ENCODE results near the gene CST5. TPM values are rescaled to one million over a fixed set of nuclear protein-coding genes. Genes with fewer than 3 reads are reported as not detected.

The CST5 gene
- polyA plus RNA-seq, 3 donors, result not detected

DNA sequence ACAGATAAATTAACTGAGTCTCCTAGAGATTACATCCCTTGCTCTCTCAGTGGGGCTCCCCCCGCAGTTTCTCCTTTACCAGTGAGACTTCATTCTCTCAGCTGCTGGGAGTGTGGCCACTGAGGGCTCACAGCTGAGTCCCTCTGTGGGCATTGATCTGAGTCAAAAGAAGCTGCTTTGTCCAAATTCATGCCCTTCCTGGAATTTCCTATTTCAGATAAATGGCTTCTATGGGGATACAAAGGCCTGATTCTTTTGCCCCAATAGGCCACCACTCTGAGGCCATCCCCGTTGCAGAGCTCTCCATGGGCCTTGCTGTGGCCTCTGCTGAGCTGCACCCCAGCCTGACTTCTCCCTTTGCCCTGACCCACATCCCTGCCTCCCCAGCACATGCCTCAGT lies 10.0 kb downstream of the CST5 start:
- no peaks in the 10 kb centered on the region for H3K36me3 Mint-ChIP-seq
- TF ChIP-seq, protein P1, sequence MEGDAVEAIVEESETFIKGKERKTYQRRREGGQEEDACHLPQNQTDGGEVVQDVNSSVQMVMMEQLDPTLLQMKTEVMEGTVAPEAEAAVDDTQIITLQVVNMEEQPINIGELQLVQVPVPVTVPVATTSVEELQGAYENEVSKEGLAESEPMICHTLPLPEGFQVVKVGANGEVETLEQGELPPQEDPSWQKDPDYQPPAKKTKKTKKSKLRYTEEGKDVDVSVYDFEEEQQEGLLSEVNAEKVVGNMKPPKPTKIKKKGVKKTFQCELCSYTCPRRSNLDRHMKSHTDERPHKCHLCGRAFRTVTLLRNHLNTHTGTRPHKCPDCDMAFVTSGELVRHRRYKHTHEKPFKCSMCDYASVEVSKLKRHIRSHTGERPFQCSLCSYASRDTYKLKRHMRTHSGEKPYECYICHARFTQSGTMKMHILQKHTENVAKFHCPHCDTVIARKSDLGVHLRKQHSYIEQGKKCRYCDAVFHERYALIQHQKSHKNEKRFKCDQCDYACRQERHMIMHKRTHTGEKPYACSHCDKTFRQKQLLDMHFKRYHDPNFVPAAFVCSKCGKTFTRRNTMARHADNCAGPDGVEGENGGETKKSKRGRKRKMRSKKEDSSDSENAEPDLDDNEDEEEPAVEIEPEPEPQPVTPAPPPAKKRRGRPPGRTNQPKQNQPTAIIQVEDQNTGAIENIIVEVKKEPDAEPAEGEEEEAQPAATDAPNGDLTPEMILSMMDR (IDR thresholded peaks at IDR 0.05), result no peak
- Histone ChIP-seq H3K4me3 (replicated peaks in 1 of 3; ENCODE audit: low read depth in 2 of 3, low read length in 3 of 3) (no peak overlapping the region), H3K4me2 (replicated peaks; ENCODE audit: extremely low read depth, low read length, poor library complexity, severe bottlenecking) (no peak overlapping the region), H4K20me1 (ENCODE audit: insufficient read depth, low read length) (no peaks in the 10 kb centered on the region), H3K27ac (ENCODE audit: low read depth in 1 of 2, low read length in 2 of 2) (no peak overlapping the region), H3K79me2 (ENCODE audit: insufficient read depth, low read length) (no peaks in the 10 kb centered on the region), H3K9me3 (replicated peaks in 1 of 2; ENCODE audit: control insufficient read depth in 1 of 2, insufficient read depth in 1 of 2, low read length in 2 of 2) (no peaks in the 10 kb centered on the region), H3K4me1 (ENCODE audit: control insufficient read depth in 1 of 2, insufficient read depth in 2 of 2, low read length in 2 of 2) (no peaks in the 10 kb centered on the region), H3K9ac (ENCODE audit: insufficient read depth, low read length, poor library complexity, severe bottlenecking) (no peak overlapping the region), H3K27me3 (ENCODE audit: control insufficient read depth in 2 of 2, insufficient read depth in 2 of 2, low read length in 2 of 2) (peaks cover 3 to 8% of the 10 kb centered on the region in 2 donors), H3K36me3 (replicated peaks in 1 of 2; ENCODE audit: control insufficient read depth in 1 of 2, insufficient read depth in 2 of 2, low read length in 2 of 2) (no peaks in the 10 kb centered on the region), H2AFZ (ENCODE audit: insufficient read depth, low read depth, low read length, poor library complexity, severe bottlenecking) (no peak overlapping the region)
- H3K4me1 Mint-ChIP-seq, result no peaks in the 10 kb centered on the region
- 89% methylated on average over 2 of the region's 2 CpGs for WGBS (ENCODE audit: insufficient coverage)
- intact Hi-C loops (cut with micrococcal nuclease), result no loop called here
- peaks cover 0 to 4% (median 0%) of the 10 kb centered on the region in 7 donors for H3K9me3 Mint-ChIP-seq
- H3K4me3 Mint-ChIP-seq, result peak overlapping the region in 1 of 2 donors; percentile 5
- peaks cover 6 to 24% (median 19%) of the 10 kb centered on the region in 3 donors for H3K27me3 Mint-ChIP-seq (ENCODE audit: low read depth in 3 of 3)
- H3K27ac Mint-ChIP-seq, result no peak overlapping the region
- no peak for DNase-seq

DNA sequence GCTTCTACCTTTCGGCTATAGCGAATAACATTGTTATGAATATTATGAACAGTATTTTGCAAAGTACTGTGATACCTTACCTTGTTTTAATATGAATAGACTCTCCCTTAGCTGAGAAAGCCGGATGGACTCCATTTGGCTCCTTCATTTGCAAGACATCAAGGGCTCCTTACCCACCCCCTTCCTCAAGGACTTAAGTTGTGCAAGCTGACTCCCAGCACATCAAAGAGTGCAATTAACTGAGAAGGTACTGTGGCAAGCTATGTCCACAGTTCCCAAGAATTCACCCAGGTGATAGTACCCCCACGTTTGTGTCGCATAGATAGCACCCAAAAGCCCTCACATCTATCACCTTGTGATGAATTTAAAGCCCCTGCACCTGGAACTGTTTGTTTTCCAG lies 11.2 kb downstream of the CST5 start:
- Histone ChIP-seq H3K9me3 (replicated peaks in 1 of 2; ENCODE audit: control insufficient read depth in 1 of 2, insufficient read depth in 1 of 2, low read length in 2 of 2) (no peaks in the 10 kb centered on the region), H2AFZ (ENCODE audit: insufficient read depth, low read depth, low read length, poor library complexity, severe bottlenecking) (no peak overlapping the region), H3K4me1 (ENCODE audit: control insufficient read depth in 1 of 2, insufficient read depth in 2 of 2, low read length in 2 of 2) (no peaks in the 10 kb centered on the region), H3K27ac (ENCODE audit: low read depth in 1 of 2, low read length in 2 of 2) (no peak overlapping the region), H3K79me2 (ENCODE audit: insufficient read depth, low read length) (no peaks in the 10 kb centered on the region), H3K9ac (ENCODE audit: insufficient read depth, low read length, poor library complexity, severe bottlenecking) (no peak overlapping the region), H3K4me2 (replicated peaks; ENCODE audit: extremely low read depth, low read length, poor library complexity, severe bottlenecking) (no peak overlapping the region), H3K27me3 (ENCODE audit: control insufficient read depth in 2 of 2, insufficient read depth in 2 of 2, low read length in 2 of 2) (peaks cover 3 to 8% of the 10 kb centered on the region in 2 donors), H3K4me3 (replicated peaks in 1 of 3; ENCODE audit: low read depth in 2 of 3, low read length in 3 of 3) (no peak overlapping the region), H4K20me1 (ENCODE audit: insufficient read depth, low read length) (no peaks in the 10 kb centered on the region), H3K36me3 (replicated peaks in 1 of 2; ENCODE audit: control insufficient read depth in 1 of 2, insufficient read depth in 2 of 2, low read length in 2 of 2) (no peaks in the 10 kb centered on the region)
- Mint-ChIP-seq H3K4me1 (no peaks in the 10 kb centered on the region), H3K4me3 (no peak overlapping the region), H3K27ac (no peak overlapping the region), H3K27me3 (ENCODE audit: low read depth in 3 of 3) (peaks cover 6 to 24% (median 21%) of the 10 kb centered on the region in 3 donors), H3K36me3 (no peaks in the 10 kb centered on the region), H3K9me3 (peaks cover 0 to 4% (median 0%) of the 10 kb centered on the region in 7 donors)
- intact Hi-C loops (cut with micrococcal nuclease), result no loop called here
- DNase-seq, result no peak
- 73% methylated on average over 2 of the region's 5 CpGs for WGBS (ENCODE audit: insufficient coverage)
- TF ChIP-seq, protein P1 (IDR thresholded peaks at IDR 0.05), result no peak
